Hepatocyte (in vitro differentiated cells): ENCODE results near the gene NRG2.

Experiments used
- EZH2 ChIP-seq: fragments of 200-600 bp; sonication (generic); IDR thresholded peaks from 2 replicates; pipeline ENCODE4 v1.6.1; 2016; ENCODE audit warnings: antibody characterized with exemption, mild to moderate bottlenecking, borderline replicate concordance
- EZH2phosphoT487 ChIP-seq: fragments of 200-600 bp; sonication (generic); IDR thresholded peaks from one replicate; pipeline ENCODE4 v1.6.1; 2018; ENCODE audit warnings: antibody characterized with exemption, mild to moderate bottlenecking, low read depth, moderate library complexity; ENCODE audit not compliant: unreplicated experiment, severe bottlenecking
- TF ChIP-seq, protein P1 (sequence below): fragments of 200-600 bp; sonication (generic); IDR thresholded peaks from 2 replicates; pipeline ENCODE4 v1.5.1; 2016; ENCODE audit warnings: antibody characterized with exemption, mild to moderate bottlenecking; ENCODE audit not compliant: poor library complexity

- TF ChIP-seq EZH2 (no peak), EZH2phosphoT487 (no peak)
- TF ChIP-seq, protein P1, sequence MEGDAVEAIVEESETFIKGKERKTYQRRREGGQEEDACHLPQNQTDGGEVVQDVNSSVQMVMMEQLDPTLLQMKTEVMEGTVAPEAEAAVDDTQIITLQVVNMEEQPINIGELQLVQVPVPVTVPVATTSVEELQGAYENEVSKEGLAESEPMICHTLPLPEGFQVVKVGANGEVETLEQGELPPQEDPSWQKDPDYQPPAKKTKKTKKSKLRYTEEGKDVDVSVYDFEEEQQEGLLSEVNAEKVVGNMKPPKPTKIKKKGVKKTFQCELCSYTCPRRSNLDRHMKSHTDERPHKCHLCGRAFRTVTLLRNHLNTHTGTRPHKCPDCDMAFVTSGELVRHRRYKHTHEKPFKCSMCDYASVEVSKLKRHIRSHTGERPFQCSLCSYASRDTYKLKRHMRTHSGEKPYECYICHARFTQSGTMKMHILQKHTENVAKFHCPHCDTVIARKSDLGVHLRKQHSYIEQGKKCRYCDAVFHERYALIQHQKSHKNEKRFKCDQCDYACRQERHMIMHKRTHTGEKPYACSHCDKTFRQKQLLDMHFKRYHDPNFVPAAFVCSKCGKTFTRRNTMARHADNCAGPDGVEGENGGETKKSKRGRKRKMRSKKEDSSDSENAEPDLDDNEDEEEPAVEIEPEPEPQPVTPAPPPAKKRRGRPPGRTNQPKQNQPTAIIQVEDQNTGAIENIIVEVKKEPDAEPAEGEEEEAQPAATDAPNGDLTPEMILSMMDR: no peak
Observed at GRCh38 chr5:139984816-139985215, 58.3 kb downstream of the NRG2 start.
